Tibial nerve (tissue), 3 donors: ENCODE measurements around the gene RUFY1.

ENCODE experiments used
- POLR2A ChIP-seq, 2 donors: fragments of 450-650 bp; IDR thresholded peaks; one replicate each; pipeline ENCODE4 v1.6.1; 2017; ENCODE audit warnings: antibody characterized with exemption in 2 of 2, mild to moderate bottlenecking in 2 of 2, moderate library complexity in 2 of 2
- TF ChIP-seq, protein P1 (sequence below), 5 experiments: fragments of 200-600 bp in 3 of 5; fragments of 450-650 bp in 2 of 5; sonication (generic) in 3 of 5; IDR thresholded peaks; one replicate each; pipeline ENCODE4 v1.5.1; 2016 to 2019; ENCODE audit warnings: antibody characterized with exemption in 5 of 5, mild to moderate bottlenecking in 3 of 5, moderate library complexity in 2 of 5

DNA sequence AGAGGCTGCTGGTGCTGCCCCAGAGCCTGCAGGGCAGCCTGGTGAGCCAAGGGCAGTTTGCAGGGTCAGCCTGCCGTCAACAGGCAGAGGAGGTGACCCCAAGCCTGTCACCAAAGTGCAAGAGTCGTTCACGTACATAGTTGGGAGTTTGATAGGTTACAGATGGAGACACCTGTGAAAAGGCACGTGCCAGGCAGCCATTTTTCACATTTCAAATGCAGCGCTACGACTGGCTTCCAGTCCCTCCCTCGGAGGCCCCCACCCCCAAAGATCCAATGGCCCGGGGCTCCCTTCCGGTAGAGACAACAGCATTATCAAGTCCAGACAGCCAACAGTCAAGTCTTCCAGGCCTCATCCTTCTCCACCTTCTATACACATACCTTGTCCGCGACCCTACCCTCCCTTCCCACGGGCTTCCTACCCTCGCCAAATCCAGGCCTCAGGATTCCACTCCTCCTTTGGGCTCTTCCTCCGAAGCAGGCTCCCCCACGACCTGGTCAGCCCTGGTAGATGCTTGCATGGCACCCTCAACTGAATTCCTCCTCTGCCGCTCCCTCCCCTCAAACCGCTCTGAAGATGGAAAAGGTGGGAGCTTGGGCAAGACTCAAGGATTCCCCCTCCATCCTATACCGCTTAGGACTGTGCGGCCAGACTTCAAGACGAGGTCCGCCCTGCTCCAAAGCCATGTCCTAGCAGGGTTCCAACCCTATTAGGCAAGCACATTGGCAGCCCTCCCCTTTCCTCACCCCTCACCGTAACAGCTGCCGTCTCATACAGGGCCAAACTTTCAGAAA is 60.0 kb downstream of the RUFY1 start:
- TF ChIP-seq, protein P1, sequence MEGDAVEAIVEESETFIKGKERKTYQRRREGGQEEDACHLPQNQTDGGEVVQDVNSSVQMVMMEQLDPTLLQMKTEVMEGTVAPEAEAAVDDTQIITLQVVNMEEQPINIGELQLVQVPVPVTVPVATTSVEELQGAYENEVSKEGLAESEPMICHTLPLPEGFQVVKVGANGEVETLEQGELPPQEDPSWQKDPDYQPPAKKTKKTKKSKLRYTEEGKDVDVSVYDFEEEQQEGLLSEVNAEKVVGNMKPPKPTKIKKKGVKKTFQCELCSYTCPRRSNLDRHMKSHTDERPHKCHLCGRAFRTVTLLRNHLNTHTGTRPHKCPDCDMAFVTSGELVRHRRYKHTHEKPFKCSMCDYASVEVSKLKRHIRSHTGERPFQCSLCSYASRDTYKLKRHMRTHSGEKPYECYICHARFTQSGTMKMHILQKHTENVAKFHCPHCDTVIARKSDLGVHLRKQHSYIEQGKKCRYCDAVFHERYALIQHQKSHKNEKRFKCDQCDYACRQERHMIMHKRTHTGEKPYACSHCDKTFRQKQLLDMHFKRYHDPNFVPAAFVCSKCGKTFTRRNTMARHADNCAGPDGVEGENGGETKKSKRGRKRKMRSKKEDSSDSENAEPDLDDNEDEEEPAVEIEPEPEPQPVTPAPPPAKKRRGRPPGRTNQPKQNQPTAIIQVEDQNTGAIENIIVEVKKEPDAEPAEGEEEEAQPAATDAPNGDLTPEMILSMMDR (IDR thresholded peaks at IDR 0.05): no peak
- TF ChIP-seq POLR2A (IDR thresholded peaks at IDR 0.05): no peak
